ENCODE data around the gene MCTP1. TPM values are rescaled to one million over a fixed set of nuclear protein-coding genes. Genes with fewer than 3 reads are reported as not detected.

The MCTP1 gene
- total and polyA plus RNA-seq, 10 of the 15 experiments (the other 5 are each of a cell fraction or from before 2014, with no cell fraction given) = 12.6 to 45.9 (median 18.8) TPM

- Histone ChIP-seq H3K9me3 (replicated peaks; ENCODE audit: control insufficient read depth, insufficient read depth, low read length) (peaks cover 2% of the 10 kb centered on the region; the same call in 2 of the 3 replicates), H3K9ac (ENCODE audit: control insufficient read depth, insufficient read depth, low read length) (no peak overlapping the region), H3K4me3 (no peak overlapping the region), H3K4me1 (ENCODE audit: control insufficient read depth, insufficient read depth, low read length) (no peaks in the 10 kb centered on the region), H4K20me1 (ENCODE audit: control insufficient read depth, insufficient read depth) (no peaks in the 10 kb centered on the region), H3K4me2 (ENCODE audit: control insufficient read depth, insufficient read depth) (no peak overlapping the region), H3K79me2 (ENCODE audit: control insufficient read depth, insufficient read depth, low read length) (no peaks in the 10 kb centered on the region; the same call in none of the 2 replicates), H3K27ac (ENCODE audit: control insufficient read depth, insufficient read depth) (no peak overlapping the region), H2AFZ (ENCODE audit: control insufficient read depth, low read depth, low read length) (no peak overlapping the region), H3K27me3 (replicated peaks in 1 of 2; ENCODE audit: control insufficient read depth in 2 of 2, insufficient read depth in 2 of 2, low read length in 1 of 2) (no peaks in the 10 kb centered on the region), H3K36me3 (ENCODE audit: control insufficient read depth in 2 of 2, insufficient read depth in 2 of 2, low read length in 1 of 2) (no peaks in the 10 kb centered on the region)
- TF ChIP-seq ZBED1 (IDR thresholded peaks at IDR 0.05; ENCODE audit: borderline replicate concordance) (no peak), SPI1 (IDR thresholded peaks at IDR 0.05; ENCODE audit: borderline replicate concordance, insufficient read depth, low read depth, low read length) (peak; percentile 38; the same call in 1 of the 2 replicates)
- POLR2A ChIA-PET = interaction anchor here (1.2 kb wide), 1 partner anchor 931 kb away, joined by 3 read pairs; no protein-coding TSS in a partner anchor
- SMC1A ChIA-PET (ENCODE audit: uncharacterized antibody, unreplicated experiment) = interaction anchor here (0.8 to 2.4 kb wide), 4 partner anchors 10 to 20 kb away, joined by 3 to 9 read pairs (median 4); no protein-coding TSS in a partner anchor
- no peak for ATAC-seq
- BruUV-seq (replicated peaks) = no TSS peak
- RAD21 ChIA-PET (ENCODE audit: unreplicated experiment) = interaction anchor here (1.1 to 1.7 kb wide), 2 partner anchors 20 to 21 kb away, joined by 3 to 5 read pairs; no protein-coding TSS in a partner anchor
- intact Hi-C loops (cut with micrococcal nuclease; ENCODE audit: unreplicated experiment) = no loop called here
- no peak for DNase-seq (ENCODE audit: low read depth, low spot score)
- WGBS (ENCODE audit: insufficient coverage, insufficient replicate concordance, low lambda C conversion rate, missing lambda C conversion rate) = 4% methylated on average over 1 of the region's 1 CpG
- CTCF ChIA-PET = interaction anchor here (1.8 kb wide), 1 partner anchor 10 kb away, joined by 6 read pairs; no protein-coding TSS in a partner anchor
- in situ Hi-C loops (cut with MboI) = no loop called here
- FAIRE-seq = no peak
Observed at GRCh38 chr5:95048628-95049027, 236.3 kb downstream of the MCTP1 start.

- Histone ChIP-seq H3K4me2 (ENCODE audit: control insufficient read depth, insufficient read depth) (no peak overlapping the region), H3K36me3 (ENCODE audit: control insufficient read depth in 2 of 2, insufficient read depth in 2 of 2, low read length in 1 of 2) (no peaks in the 10 kb centered on the region), H4K20me1 (ENCODE audit: control insufficient read depth, insufficient read depth) (no peaks in the 10 kb centered on the region), H3K4me1 (ENCODE audit: control insufficient read depth, insufficient read depth, low read length) (no peaks in the 10 kb centered on the region; the same call in 1 of the 2 replicates), H3K79me2 (ENCODE audit: control insufficient read depth, insufficient read depth, low read length) (peaks cover 5% of the 10 kb centered on the region), H3K27me3 (replicated peaks in 1 of 2; ENCODE audit: control insufficient read depth in 2 of 2, insufficient read depth in 2 of 2, low read length in 1 of 2) (no peaks in the 10 kb centered on the region), H3K27ac (ENCODE audit: control insufficient read depth, insufficient read depth) (no peak overlapping the region), H2AFZ (ENCODE audit: control insufficient read depth, low read depth, low read length) (no peak overlapping the region), H3K9ac (ENCODE audit: control insufficient read depth, insufficient read depth, low read length) (no peak overlapping the region), H3K4me3 (no peak overlapping the region), H3K9me3 (replicated peaks; ENCODE audit: control insufficient read depth, insufficient read depth, low read length) (peaks cover 5% of the 10 kb centered on the region; the same call in 2 of the 3 replicates)
- FAIRE-seq = no peak
- SMC1A ChIA-PET (ENCODE audit: uncharacterized antibody, unreplicated experiment) = interaction anchor here (0.9 to 8.2 kb wide), 11 partner anchors 8 to 76 kb away, joined by 3 to 73 read pairs (median 5); no protein-coding TSS in a partner anchor
- ATAC-seq = no peak
- no peak for TF ChIP-seq BMI1 (IDR thresholded peaks at IDR 0.05; ENCODE audit: borderline replicate concordance)
- TF ChIP-seq IRF3 (IDR thresholded peaks at IDR 0.05) = no peak
- no peak for TF ChIP-seq TARDBP (IDR thresholded peaks at IDR 0.05; ENCODE audit: borderline replicate concordance)
- POLR2A ChIA-PET = interaction anchor here (1.9 kb wide), 1 partner anchor 9 kb away, joined by 6 read pairs; no protein-coding TSS in a partner anchor
- DNase-seq (ENCODE audit: low read depth, low spot score) = no peak
- RAD21 ChIA-PET (ENCODE audit: unreplicated experiment) = interaction anchor here (0.6 to 1.8 kb wide), 4 partner anchors 22 to 572 kb away, joined by 3 to 9 read pairs (median 4); no protein-coding TSS in a partner anchor
- in situ Hi-C loops (cut with MboI) (no loop called here), intact Hi-C loops (cut with micrococcal nuclease; ENCODE audit: unreplicated experiment) (no loop called here)
- BruUV-seq (replicated peaks) = no TSS peak
- WGBS (ENCODE audit: insufficient coverage, insufficient replicate concordance, low lambda C conversion rate, missing lambda C conversion rate) = 37% methylated on average over 5 of the region's 5 CpGs
- CTCF ChIA-PET = interaction anchor here (0.8 to 7.5 kb wide), 7 partner anchors 8 to 109 kb away, joined by 3 to 46 read pairs (median 4); no protein-coding TSS in a partner anchor
Observed at GRCh38 chr5:95045181-95045965, 239.5 kb downstream of the MCTP1 start.

Data from GM12878 (cell line).